ENCODE measurements around the gene PECR.

GRCh38 chr2:216098421-216099334 is 17.1 kb upstream of the PECR start:
- TF ChIP-seq CTCF (IDR thresholded peaks at IDR 0.05) (no peak), EZH2 (IDR thresholded peaks at IDR 0.05; ENCODE audit: borderline replicate concordance, insufficient read depth, low read depth, low read length, poor library complexity, severe bottlenecking) (no peak)

All from B cell (primary cell).